UCSD-AML1 (cell line): ENCODE data around the gene PAK5.
A peak's percentile ranks its signal among the peaks of the same experiment; 100 is the strongest.

Experiments used
- DNase-seq: peaks from one replicate; lab custom pipeline; 2025; ENCODE audit not compliant: unreplicated experiment; lab: John Stamatoyannopoulos, UW

PAK5 gene

GRCh38 chr20:9626357-9626756 lies 212.5 kb downstream of the PAK5 start:
- DNase-seq, result no peak

GRCh38 chr20:9617940-9618339 lies 220.9 kb downstream of the PAK5 start:
- no peak for DNase-seq

DNA sequence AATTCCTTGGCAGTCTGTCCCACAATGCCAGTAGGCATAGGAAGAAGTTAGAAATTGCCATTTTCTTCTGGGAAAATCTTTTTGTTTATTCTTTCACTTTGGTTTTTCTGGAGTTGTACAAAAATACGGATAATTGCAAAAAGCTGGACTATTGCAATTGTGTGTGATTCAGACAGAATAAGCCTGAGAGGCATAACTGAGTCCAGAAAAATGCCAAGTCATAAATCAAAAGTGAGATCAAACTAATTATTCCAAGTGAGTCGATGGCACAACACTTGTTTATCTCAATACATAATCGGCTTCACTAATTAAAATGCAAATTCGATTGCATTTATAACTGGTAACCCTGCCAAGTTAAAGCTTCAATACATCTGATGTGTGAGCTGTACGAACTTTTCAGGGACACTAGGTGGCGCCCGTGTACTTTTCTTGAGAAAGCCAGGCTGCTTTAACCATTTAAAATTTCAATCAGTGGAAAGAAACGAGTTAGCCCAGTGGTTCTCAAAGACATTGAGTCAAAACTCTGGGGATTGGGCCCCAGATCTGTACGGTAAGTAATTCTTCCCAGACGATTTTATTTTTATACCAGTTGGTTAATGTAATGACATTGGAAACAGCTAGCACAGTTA lies 221.9 kb downstream of the PAK5 start:
- peak; percentile 34 for DNase-seq

GRCh38 chr20:9616455-9616805 lies 222.4 kb downstream of the PAK5 start:
- no peak for DNase-seq

GRCh38 chr20:9615766-9616454 lies 223.0 kb downstream of the PAK5 start:
- no peak for DNase-seq

GRCh38 chr20:9615118-9615517 lies 223.8 kb downstream of the PAK5 start:
- no peak for DNase-seq

- DNase-seq, result no peak
Measured at GRCh38 chr20:9613871-9614270, 225.0 kb downstream of the PAK5 start.

GRCh38 chr20:9611921-9612320 lies 227.0 kb downstream of the PAK5 start:
- no peak for DNase-seq

- DNase-seq, result no peak
Measured at GRCh38 chr20:9610665-9611064, 228.2 kb downstream of the PAK5 start.

GRCh38 chr20:9609887-9610502 lies 228.9 kb downstream of the PAK5 start:
- DNase-seq, result no peak

- no peak for DNase-seq
Measured at GRCh38 chr20:9608639-9609340, 230.1 kb downstream of the PAK5 start.

DNA sequence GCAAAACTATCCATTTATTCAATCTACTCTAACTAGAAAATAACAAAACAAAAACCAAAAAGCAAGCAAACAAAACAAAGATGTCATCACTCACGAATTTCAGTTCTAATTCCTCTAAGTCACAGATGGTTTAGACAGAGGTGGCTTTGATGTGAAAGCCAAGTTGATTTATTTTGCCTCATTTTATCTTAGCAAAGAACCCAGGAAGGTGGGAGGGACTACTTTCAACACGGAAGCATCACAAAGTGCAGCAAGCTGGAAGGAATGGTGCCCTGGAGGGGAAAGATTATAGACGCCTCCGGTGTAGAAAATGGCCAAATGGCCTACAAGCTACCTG lies 236.1 kb downstream of the PAK5 start:
- DNase-seq, result no peak

DNA sequence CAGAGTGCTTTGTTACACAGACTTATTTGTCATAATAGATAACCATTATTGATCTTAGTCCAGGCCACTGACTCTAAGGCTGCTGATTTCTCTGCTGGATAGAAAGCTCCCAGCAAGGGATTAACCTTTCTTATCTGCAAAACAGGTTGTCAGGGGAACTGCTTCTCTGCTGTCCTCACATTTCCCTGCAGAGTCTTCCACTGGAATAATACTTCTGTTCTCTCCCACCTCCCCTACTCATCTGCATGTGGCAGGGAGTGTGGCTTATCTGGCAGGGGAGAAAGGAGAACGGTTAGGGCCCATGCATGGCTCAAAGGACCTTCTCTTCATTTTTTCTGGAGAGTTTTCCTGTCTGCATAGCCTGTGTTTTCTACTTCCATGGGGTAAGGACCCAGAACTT lies 238.3 kb downstream of the PAK5 start:
- DNase-seq, result no peak

- no peak for DNase-seq
Measured at GRCh38 chr20:9597547-9597946, 241.3 kb downstream of the PAK5 start.

DNA sequence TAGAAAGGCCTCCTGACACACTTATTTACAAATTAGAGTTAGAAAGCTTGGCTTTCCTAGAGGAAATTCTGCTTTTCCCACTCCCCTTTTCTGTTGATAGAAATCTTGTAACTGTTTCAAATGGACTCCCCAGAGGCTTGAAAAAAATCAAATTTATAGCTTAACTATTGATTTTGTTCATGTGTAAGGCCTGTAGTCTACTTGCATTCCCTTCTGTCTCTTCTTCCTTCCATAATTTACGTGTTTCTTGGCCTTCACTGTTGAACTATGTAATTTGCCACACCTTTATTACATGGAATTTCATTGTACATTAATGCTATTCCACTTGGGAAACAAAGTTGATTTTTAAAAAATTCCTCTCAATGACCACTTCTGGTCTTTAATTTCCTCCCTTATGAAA lies 243.1 kb downstream of the PAK5 start:
- DNase-seq, result no peak

DNA sequence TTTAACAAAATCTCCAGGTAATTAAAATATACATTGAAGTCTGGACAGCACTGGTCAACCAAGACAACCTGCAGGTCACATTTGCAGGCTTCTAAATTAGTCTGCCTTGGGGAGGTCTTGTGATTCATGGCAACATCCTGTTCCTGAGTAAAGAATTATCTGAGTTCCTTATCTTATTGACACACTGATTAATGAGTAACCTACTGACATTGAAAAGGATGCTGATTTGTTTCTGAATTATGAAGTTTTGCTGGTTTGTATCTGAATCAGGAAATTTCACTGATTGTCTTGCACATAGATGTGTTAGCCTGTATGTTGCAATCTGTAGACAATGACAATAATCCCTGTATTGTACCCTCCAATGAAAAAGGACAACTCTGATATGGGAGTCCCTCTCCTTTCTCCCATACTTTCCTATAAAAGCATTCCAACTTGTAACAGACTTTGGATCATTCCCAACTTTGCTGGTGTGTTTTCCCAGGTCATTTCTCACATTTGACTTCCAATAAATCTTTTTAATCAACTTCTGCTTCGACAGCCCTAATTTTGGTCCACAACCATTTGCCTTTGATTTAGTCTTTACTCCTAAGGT lies 244.5 kb downstream of the PAK5 start:
- DNase-seq, result no peak

GRCh38 chr20:9592419-9592818 lies 246.5 kb downstream of the PAK5 start:
- DNase-seq, result no peak

DNA sequence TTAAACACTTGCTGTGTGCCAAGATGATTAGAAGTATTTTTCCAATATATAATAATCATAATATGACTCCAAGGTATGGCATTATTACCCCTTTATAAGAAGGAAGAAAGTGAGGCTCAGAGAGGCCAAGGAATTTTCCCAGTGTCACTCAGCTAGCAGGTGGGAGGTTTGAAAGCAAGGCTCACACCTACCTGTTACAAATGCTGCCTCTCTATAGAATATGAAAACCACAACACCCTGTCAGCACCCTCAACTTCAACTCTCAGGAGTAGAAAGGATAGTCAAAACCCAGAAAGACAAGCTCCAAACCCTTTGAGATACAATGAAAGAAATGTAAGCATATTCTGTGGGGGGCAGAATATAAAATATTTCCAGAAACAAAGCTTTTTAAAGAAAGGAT lies 247.8 kb downstream of the PAK5 start:
- no peak for DNase-seq

DNA sequence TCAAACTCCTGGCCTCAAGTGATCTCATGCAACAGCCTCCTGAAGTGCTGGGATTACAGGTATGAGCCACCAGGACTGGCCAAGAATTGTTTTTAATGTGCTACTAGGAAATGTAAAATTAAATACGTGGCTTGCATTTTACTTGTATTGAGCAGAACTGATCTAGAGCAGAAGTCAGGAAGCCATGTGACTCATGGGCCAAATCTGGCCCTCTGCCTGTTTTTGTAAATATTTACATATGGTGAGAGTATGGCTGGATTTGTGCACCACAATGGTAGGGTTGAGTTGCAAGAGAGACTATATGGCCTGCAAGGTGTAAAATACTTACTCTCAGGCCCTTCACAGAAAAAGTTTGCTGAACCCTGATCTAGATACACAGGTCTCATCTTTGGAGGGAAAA lies 248.7 kb downstream of the PAK5 start:
- DNase-seq, result no peak

GRCh38 chr20:9588706-9589105 lies 250.2 kb downstream of the PAK5 start:
- no peak for DNase-seq

DNA sequence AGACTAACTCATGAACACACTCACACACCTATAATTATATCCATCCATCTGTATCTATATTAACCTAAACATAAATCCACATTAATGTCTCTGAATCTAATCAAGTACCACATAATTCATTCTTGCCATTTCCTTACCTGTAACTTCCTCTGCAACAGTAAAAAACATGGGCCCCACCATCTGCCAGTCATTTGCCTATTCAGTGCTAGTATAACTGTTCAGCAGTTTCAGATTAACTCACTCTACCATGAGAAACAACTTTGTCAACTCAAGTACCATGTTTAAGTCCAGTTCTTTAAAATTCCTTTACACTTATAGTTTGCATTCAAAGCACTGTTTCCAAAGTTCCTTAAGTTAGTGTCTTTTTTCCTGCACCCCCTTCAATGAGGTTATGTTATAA lies 255.7 kb downstream of the PAK5 start:
- no peak for DNase-seq

DNA sequence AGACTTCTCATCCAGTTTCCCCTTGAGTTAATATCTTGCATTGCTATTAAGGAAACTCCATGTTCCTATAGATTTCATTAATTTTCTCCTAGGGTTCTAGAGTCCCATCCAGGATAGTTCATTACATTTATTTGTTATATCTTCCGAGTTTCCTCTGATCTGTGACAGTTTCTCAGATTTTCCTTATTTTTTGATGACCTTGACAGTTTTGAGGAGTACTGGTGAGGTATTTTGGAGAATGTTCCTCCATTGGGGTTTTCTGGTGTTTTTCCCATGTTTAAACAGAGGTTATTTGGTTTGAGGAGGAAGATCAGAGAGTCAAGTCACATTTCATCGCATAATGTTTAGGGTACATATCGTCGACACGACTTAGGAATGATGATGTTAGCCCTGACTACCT lies 256.7 kb downstream of the PAK5 start:
- no peak for DNase-seq
